GM19193 (cell line): ENCODE results near the gene YAP1.

ENCODE experiments used
- POLR2A ChIP-seq: IDR thresholded peaks from 4 replicates; pipeline ENCODE4 v1.6.1; 2011; ENCODE audit not compliant: insufficient read depth, insufficient read length; ENCODE audit errors: extremely low read depth

Gene YAP1

GRCh38 chr11:102109896-102110760 lies at the start of gene YAP1:
TSS of gene YAP1 (plus strand) at chr11:102110447. CDS start at chr11:102110849, 402 bp downstream.
- no peak for TF ChIP-seq POLR2A

GRCh38 chr11:102061276-102061675 lies 49.0 kb upstream of the YAP1 start:
- no peak for TF ChIP-seq POLR2A

- TF ChIP-seq POLR2A, result no peak
Observed at GRCh38 chr11:102062106-102062505, 48.1 kb upstream of the YAP1 start.

GRCh38 chr11:102064316-102064715 lies 45.9 kb upstream of the YAP1 start:
- no peak for TF ChIP-seq POLR2A

GRCh38 chr11:102070766-102071165 lies 39.5 kb upstream of the YAP1 start:
- no peak for TF ChIP-seq POLR2A

GRCh38 chr11:102071497-102072472 lies 38.5 kb upstream of the YAP1 start:
- TF ChIP-seq POLR2A, result no peak

GRCh38 chr11:102073253-102073652 lies 37.0 kb upstream of the YAP1 start:
- no peak for TF ChIP-seq POLR2A

GRCh38 chr11:102079625-102080024 lies 30.6 kb upstream of the YAP1 start:
- TF ChIP-seq POLR2A, result no peak

GRCh38 chr11:102081313-102081712 lies 28.9 kb upstream of the YAP1 start:
- TF ChIP-seq POLR2A, result no peak

GRCh38 chr11:102085864-102086551 lies 24.2 kb upstream of the YAP1 start:
- TF ChIP-seq POLR2A, result no peak

- TF ChIP-seq POLR2A, result no peak
Observed at GRCh38 chr11:102097186-102097585, 13.1 kb upstream of the YAP1 start.

- TF ChIP-seq POLR2A, result no peak
Observed at GRCh38 chr11:102099755-102100154, 10.5 kb upstream of the YAP1 start.

- TF ChIP-seq POLR2A, result no peak
Observed at GRCh38 chr11:102108734-102109440, 1.4 kb upstream of the YAP1 start.

GRCh38 chr11:102110761-102111010 lies 439 bp downstream of the YAP1 start:
- TF ChIP-seq POLR2A, result no peak
